OCI-LY1 (cell line): Measurements from ENCODE around the gene LMO1.

ENCODE experiments used
- CTCF ChIP-seq: fragments of 200-600 bp; sonication (generic), shearing (Covaris generic); IDR thresholded peaks from 2 replicates; pipeline ENCODE4 v1.5.1; 2017; ENCODE audit warnings: mild to moderate bottlenecking, antibody characterized with exemption, low read length, moderate library complexity, mixed read lengths
- EZH2 ChIP-seq: fragments of 200-600 bp; sonication (generic), shearing (Covaris generic); IDR thresholded peaks from 2 replicates; pipeline ENCODE4 v1.8.0; 2017; ENCODE audit warnings: borderline replicate concordance, mixed run types, mild to moderate bottlenecking, antibody characterized with exemption, low read length, moderate library complexity, mixed read lengths

GRCh38 chr11:8239536-8240228, 24.0 kb downstream of the LMO1 start:
- TF ChIP-seq CTCF (no peak), EZH2 (no peak)
